Muscle layer of duodenum (tissue), 2 donors: Measurements from ENCODE around the gene TRNP1.
A peak's percentile ranks its signal among the peaks of the same experiment; 100 is the strongest.
"Not testable (repeated sequence)": the region's sequence is repeated elsewhere in the genome, so short reads cannot be mapped to it uniquely, and the experiment has no call there.

ENCODE experiments used
- H3K27ac ChIP-seq: one replicate; pipeline ENCODE4 v1.7.0; 2013; ENCODE audit warnings: mild to moderate bottlenecking, low read length
- H3K27me3 ChIP-seq: one replicate; pipeline ENCODE4 v1.7.0; 2013; ENCODE audit warnings: low read depth, mild to moderate bottlenecking, control low read depth, low read length
- H3K36me3 ChIP-seq, 2 donors: one replicate each; pipeline ENCODE4 v1.7.0; 2013; ENCODE audit warnings: low read length in 2 of 2, control low read depth in 1 of 2, mild to moderate bottlenecking in 1 of 2; ENCODE audit not compliant: insufficient read depth in 2 of 2, control insufficient read depth in 1 of 2
- H3K4me1 ChIP-seq, 2 donors: one replicate each; pipeline ENCODE4 v1.7.0; 2013; ENCODE audit warnings: low read length in 2 of 2, mild to moderate bottlenecking in 2 of 2, control low read depth in 1 of 2, moderate library complexity in 1 of 2; ENCODE audit not compliant: insufficient read depth in 2 of 2, control insufficient read depth in 1 of 2
- H3K4me3 ChIP-seq, 2 donors: one replicate each; pipeline ENCODE4 v1.7.0; 2013; ENCODE audit warnings: low read length in 2 of 2, low read depth in 1 of 2, mild to moderate bottlenecking in 1 of 2
- H3K9me3 ChIP-seq, 2 donors: one replicate each; pipeline ENCODE4 v1.7.0; 2013; ENCODE audit warnings: low read length in 2 of 2, control low read depth in 1 of 2, mild to moderate bottlenecking in 1 of 2; ENCODE audit not compliant: control insufficient read depth in 1 of 2
- donor health status: healthy.

TRNP1 gene

GRCh38 chr1:26993237-26994019, at the start of gene TRNP1:
Gene TRNP1 (plus strand): TSS chr1:26993692. CDS start chr1:26993787, 95 bp downstream.
- peaks cover 11 to 39% of the 10 kb centered on the region in 2 donors for H3K4me1 ChIP-seq
- H3K27ac ChIP-seq: peak within 1 kb of the TSS; percentile 16
- peak within 1 kb of the TSS; percentile 42 to 81 for H3K4me3 ChIP-seq

GRCh38 chr1:26945138-26945537, 48.4 kb upstream of the TRNP1 start:
- H3K9me3 ChIP-seq: no peaks in the 10 kb centered on the region
- no peaks in the 10 kb centered on the region for H3K27me3 ChIP-seq
- H3K36me3 ChIP-seq: peaks cover 30 to 60% of the 10 kb centered on the region in 2 donors
- no peak overlapping the region for H3K27ac ChIP-seq
- no peak overlapping the region for H3K4me3 ChIP-seq
- H3K4me1 ChIP-seq: no peaks in the 10 kb centered on the region

More at GRCh38 chr1:26993237-26994019, at the start of gene TRNP1:
- Histone ChIP-seq H3K36me3 (no peaks in the 10 kb centered on the region), H3K27me3 (peaks cover 18% of the 10 kb centered on the region), H3K9me3 (no peaks in the 10 kb centered on the region)

DNA sequence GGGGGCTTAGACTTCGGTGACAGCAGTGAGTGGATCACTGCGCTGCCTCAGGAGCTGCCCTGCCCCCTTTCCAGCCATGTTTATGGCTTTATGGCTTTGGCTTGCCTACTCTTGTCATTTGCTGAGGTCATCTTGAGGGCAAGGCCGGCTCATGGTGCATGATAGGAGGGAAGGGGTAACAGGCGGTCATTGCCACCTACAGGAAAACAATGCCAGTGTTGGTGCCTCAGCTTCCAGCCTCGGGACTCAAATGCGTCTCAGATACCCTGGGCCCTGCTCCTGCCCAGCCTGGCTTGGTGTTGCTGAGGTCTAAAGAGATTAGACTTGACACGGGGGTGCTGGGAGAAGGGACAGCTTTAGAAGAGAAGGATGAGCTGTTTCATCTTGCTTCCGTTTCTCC, 47.8 kb upstream of the TRNP1 start:
- H3K9me3 ChIP-seq: no peaks in the 10 kb centered on the region
- H3K27me3 ChIP-seq: no peaks in the 10 kb centered on the region
- H3K27ac ChIP-seq: no peak overlapping the region
- no peaks in the 10 kb centered on the region for H3K4me1 ChIP-seq
- no peak overlapping the region for H3K4me3 ChIP-seq
- peaks cover 30 to 60% of the 10 kb centered on the region in 2 donors for H3K36me3 ChIP-seq

- no peak overlapping the region for H3K4me3 ChIP-seq
- no peaks in the 10 kb centered on the region for H3K9me3 ChIP-seq
- H3K27ac ChIP-seq: no peak overlapping the region
- no peaks in the 10 kb centered on the region for H3K27me3 ChIP-seq
- H3K36me3 ChIP-seq: peaks cover 29 to 57% of the 10 kb centered on the region in 2 donors
- no peaks in the 10 kb centered on the region for H3K4me1 ChIP-seq
These were observed 47.2 kb upstream of the TRNP1 start for GRCh38 chr1:26946270-26946669.

DNA sequence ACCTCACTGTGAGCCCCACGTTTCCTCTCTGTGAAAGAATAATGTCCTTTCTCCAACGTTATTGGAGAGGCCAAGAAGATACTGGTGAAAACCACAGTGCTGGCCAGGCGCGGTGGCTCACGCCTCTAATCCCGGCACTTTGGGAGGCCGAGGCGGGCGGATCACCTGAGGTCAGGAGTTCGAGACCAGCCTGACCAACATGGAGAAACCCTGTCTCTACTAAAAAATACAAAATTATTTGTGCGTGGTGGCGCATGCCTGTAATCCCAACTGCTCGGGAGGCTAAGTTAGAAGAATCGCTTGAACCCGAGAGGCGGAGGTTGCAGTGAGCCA, 44.8 kb upstream of the TRNP1 start:
- peaks cover 6 to 33% of the 10 kb centered on the region in 2 donors for H3K36me3 ChIP-seq
- H3K27me3 ChIP-seq, H3K9me3 ChIP-seq, H3K4me1 ChIP-seq, H3K4me3 ChIP-seq, H3K27ac ChIP-seq: not testable (repeated sequence)

DNA sequence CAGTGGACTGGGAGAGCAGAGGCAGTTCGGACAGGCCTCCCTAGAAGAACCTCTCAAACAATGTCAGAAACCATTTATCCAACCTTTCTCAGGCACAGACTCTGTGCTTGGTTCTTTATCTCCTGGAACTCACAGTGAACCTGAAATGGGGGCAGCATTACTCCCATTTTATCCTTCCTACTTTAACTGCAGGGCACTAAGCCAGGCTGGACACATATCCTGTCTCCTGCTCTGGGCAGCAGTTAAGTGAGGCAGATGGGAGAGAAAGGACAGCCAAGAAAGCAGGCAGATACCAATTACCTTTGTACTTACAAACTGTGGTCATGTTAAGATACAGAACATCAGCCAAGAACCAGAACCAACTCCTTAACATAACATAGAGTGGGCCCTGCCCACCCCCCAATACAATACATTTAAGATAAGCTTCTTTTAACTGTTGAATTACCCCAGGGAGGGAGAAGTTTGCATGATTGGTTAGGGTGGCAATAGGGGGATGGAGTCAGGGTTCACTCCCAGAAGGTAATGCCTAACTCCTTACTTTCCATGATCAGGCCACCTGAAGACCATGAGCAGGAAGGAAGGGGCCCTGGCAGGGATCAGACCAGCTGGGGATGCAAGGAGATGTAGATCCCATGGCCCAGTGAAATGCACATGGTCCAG, 44.1 kb upstream of the TRNP1 start:
- H3K4me1 ChIP-seq: no peaks in the 10 kb centered on the region
- no peak overlapping the region for H3K27ac ChIP-seq
- H3K9me3 ChIP-seq: no peaks in the 10 kb centered on the region
- no peaks in the 10 kb centered on the region for H3K27me3 ChIP-seq
- peaks cover 6 to 27% of the 10 kb centered on the region in 2 donors for H3K36me3 ChIP-seq
- H3K4me3 ChIP-seq: no peak overlapping the region

DNA sequence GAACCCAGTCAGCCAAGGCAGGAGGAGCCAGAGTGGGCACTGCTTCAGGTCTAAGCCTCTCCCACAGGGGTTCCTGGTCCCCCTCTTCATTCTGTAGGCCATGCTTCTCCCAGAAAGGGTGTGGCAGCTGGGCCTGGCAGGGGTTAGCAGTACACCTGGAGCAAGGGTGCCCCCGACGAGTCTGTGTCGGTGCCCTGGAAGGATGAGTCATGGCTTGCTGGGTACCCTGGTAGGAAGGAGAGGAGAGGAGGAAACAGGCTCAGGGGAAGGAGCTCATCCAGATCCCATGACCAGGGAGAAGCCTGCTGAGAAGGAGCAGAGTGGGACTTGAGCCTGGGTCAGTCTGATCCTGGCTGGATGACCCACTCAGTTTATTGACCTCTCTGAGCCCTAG, 43.6 kb upstream of the TRNP1 start:
- H3K27me3 ChIP-seq: no peaks in the 10 kb centered on the region
- no peaks in the 10 kb centered on the region for H3K9me3 ChIP-seq
- no peaks in the 10 kb centered on the region for H3K4me1 ChIP-seq
- H3K36me3 ChIP-seq: peaks cover 5 to 22% of the 10 kb centered on the region in 2 donors
- no peak overlapping the region for H3K4me3 ChIP-seq
- no peak overlapping the region for H3K27ac ChIP-seq

GRCh38 chr1:26950602-26951001, 42.9 kb upstream of the TRNP1 start:
- Histone ChIP-seq H3K27me3 (no peaks in the 10 kb centered on the region), H3K4me1 (no peaks in the 10 kb centered on the region), H3K27ac (no peak overlapping the region), H3K9me3 (peaks cover 0 to 4% of the 10 kb centered on the region in 2 donors), H3K36me3 (peaks cover 0 to 16% of the 10 kb centered on the region in 2 donors), H3K4me3 (no peak overlapping the region)

DNA sequence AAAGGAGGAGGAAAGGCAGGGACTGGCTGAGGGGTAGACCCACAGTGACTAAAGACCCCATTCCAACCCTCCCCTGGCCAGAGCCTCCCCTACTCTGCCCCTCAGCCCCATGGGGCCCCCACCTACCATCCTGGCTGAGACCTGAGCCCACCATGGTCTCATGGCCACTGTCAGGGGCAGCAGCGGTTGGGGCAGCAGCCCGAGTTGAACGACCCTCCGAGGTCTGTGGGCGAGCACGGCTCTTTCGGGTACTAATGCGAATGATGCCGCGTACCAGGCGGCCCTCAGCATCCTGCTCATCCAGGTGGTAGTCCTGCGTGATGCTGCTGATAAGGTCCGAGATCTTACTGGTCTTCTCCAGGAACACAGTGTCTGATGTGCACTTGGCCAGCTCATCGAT, 42.3 kb upstream of the TRNP1 start:
- H3K27ac ChIP-seq: no peak overlapping the region
- no peaks in the 10 kb centered on the region for H3K27me3 ChIP-seq
- peaks cover 3 to 8% of the 10 kb centered on the region in 2 donors for H3K9me3 ChIP-seq
- H3K4me1 ChIP-seq: no peaks in the 10 kb centered on the region
- no peak overlapping the region for H3K4me3 ChIP-seq
- H3K36me3 ChIP-seq: peaks cover 0 to 9% of the 10 kb centered on the region in 2 donors

DNA sequence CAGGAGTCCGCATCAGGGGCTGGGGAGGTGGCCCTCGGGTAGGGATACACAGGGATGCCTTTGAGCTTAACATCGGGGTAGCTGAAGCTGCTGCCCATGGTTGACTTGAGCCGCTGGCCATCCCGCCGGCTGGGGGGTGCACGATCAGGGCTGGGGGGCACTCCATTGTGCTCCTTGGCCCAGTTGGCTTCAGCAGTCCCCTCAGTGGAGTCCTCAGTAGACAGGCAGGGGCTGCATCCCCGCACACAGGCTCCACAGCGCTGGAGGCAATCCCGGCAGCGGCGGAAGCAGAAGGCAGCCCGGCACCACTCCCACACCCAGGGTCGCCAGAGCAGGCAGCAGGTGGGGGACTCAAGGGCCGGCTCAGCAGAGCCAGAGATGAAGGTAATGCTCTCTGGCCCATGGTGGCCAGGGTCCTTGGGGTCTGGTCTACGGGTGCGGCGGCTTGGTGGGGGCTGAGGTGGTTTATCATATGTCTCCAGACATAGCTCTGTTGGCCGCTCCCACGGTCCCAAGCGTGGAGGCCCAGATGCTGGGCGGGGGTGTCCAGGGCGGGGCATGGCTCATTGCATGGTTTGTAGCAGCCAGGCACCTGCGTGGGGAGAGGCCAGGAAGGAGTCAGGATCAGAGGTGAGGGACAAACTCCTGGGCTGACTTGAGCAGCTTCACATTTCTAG, 41.5 kb upstream of the TRNP1 start:
- peaks cover 5 to 11% of the 10 kb centered on the region in 2 donors for H3K9me3 ChIP-seq
- peaks cover under 1% of the 10 kb centered on the region for H3K27me3 ChIP-seq
- H3K4me3 ChIP-seq: no peak overlapping the region
- no peaks in the 10 kb centered on the region for H3K4me1 ChIP-seq
- peaks cover 0 to 5% of the 10 kb centered on the region in 2 donors for H3K36me3 ChIP-seq
- no peak overlapping the region for H3K27ac ChIP-seq

DNA sequence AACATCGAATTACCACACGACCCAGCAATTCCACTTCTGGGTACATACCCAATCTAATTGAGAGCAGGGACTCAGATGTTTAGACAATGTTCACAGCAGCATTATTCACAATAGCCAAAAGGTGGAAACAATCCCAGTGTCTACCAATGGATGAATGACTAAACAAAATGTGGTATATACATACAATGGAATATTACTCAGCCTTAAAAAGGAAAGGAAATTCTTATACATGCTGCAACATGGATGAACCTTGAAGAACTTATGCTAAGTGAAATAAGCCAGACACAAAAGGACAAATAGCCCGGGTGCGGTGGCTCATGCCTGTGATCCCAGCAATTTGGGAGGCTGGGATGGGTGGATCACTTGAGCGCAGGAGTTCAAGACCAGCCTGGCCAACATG, 40.1 kb upstream of the TRNP1 start:
- H3K27me3 ChIP-seq: peaks cover 3% of the 10 kb centered on the region
- no peak overlapping the region for H3K27ac ChIP-seq
- no peaks in the 10 kb centered on the region for H3K36me3 ChIP-seq
- H3K9me3 ChIP-seq: peaks cover 5 to 11% of the 10 kb centered on the region in 2 donors
- no peak overlapping the region for H3K4me3 ChIP-seq
- no peaks in the 10 kb centered on the region for H3K4me1 ChIP-seq
